Fibroblast of lung (primary cell): ENCODE results near the gene MRPS6.

Source experiments
- CTCF ChIP-seq, 2 donors: IDR thresholded peaks in 1 of 2; conservative IDR thresholded peaks in 1 of 2; 1 replicate in 1 of 2; 2 replicates in 1 of 2; pipeline ENCODE4 v1.5.1; 2011 to 2012; ENCODE audit warnings: low read length in 2 of 2, control low read depth in 1 of 2, inconsistent platforms in 1 of 2, low read depth in 1 of 2, mild to moderate bottlenecking in 1 of 2
- EZH2 ChIP-seq: IDR thresholded peaks from 2 replicates; pipeline ENCODE4 v1.5.1; 2012; ENCODE audit warnings: low read length, control low read depth, mild to moderate bottlenecking; ENCODE audit errors: missing control alignments

- no peak for TF ChIP-seq CTCF (conservative IDR thresholded peaks at IDR 0.05 in 1 of 2, IDR thresholded peaks at IDR 0.05 in 1 of 2; ENCODE audit: low read depth in 1 of 2, low read length in 2 of 2)
- TF ChIP-seq EZH2 = no peak
Observed at GRCh38 chr21:34031835-34032370, 41.5 kb upstream of the MRPS6 start.
